ENCODE data around the gene FERMT2. TPM values are rescaled to one million over a fixed set of nuclear protein-coding genes. Genes with fewer than 3 reads are reported as not detected.
A peak's percentile ranks its signal among the peaks of the same experiment; 100 is the strongest.

Gene FERMT2
- total RNA-seq, 1 donor from 2014 or later = 78.4 TPM

DNA sequence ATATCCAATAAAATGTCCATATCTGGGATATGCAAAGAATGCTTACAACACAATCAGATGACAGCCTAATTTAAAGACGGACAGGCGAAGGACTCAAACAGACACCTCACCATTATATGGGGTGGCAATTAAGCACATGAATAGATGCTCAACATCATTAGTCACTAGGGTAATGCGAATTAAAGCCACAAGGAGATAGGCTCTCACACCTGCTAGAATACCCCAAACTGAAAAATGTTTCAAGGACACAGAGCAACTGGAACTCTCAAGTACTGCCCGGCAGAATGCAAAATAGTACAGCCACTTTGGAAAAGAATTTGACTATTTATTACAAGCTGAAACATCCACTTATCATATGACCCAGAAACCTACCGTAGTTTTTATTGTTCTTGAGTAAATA lies 42.9 kb downstream of the FERMT2 start:
- Mint-ChIP-seq H3K36me3 (peaks cover 20% of the 10 kb centered on the region), H3K27me3 (ENCODE audit: low read depth) (no peaks in the 10 kb centered on the region), H3K4me3 (no peak overlapping the region), H3K27ac (no peak overlapping the region), H3K9me3 (peaks cover 4% of the 10 kb centered on the region), H3K4me1 (peaks cover 16% of the 10 kb centered on the region)
- TF ChIP-seq, protein P1, sequence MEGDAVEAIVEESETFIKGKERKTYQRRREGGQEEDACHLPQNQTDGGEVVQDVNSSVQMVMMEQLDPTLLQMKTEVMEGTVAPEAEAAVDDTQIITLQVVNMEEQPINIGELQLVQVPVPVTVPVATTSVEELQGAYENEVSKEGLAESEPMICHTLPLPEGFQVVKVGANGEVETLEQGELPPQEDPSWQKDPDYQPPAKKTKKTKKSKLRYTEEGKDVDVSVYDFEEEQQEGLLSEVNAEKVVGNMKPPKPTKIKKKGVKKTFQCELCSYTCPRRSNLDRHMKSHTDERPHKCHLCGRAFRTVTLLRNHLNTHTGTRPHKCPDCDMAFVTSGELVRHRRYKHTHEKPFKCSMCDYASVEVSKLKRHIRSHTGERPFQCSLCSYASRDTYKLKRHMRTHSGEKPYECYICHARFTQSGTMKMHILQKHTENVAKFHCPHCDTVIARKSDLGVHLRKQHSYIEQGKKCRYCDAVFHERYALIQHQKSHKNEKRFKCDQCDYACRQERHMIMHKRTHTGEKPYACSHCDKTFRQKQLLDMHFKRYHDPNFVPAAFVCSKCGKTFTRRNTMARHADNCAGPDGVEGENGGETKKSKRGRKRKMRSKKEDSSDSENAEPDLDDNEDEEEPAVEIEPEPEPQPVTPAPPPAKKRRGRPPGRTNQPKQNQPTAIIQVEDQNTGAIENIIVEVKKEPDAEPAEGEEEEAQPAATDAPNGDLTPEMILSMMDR (IDR thresholded peaks at IDR 0.05; ENCODE audit: unreplicated experiment) = no peak
- DNase-seq (ENCODE audit: low spot score in 2 of 2, unreplicated experiment in 2 of 2) = no peak

DNA sequence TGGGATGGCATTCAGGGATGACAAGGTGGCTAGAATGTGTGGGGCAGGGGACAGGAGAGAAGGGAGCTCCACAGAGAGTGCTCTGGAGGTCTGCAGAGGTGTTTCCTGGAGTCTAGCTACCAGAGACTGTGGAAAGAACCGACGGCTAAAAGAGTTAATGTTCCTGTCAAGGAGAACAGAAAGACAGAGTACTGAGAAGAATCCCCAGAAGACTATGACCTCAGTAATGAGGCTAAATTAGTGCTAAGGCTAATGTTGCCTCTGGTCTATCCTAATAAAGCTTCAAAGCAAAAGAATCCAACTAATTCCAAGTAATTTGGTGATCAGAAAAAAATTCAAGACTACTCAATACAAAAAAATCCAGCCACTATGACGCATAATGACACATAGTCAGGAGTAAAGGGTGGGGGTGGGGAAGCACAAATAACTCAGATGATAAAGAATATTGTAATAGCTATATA lies 44.7 kb downstream of the FERMT2 start:
- TF ChIP-seq, protein P1 (IDR thresholded peaks at IDR 0.05; ENCODE audit: unreplicated experiment) = no peak
- peaks cover 4% of the 10 kb centered on the region for H3K9me3 Mint-ChIP-seq
- H3K36me3 Mint-ChIP-seq = peaks cover 26% of the 10 kb centered on the region
- peak overlapping the region; percentile 11 for H3K27ac Mint-ChIP-seq
- no peaks in the 10 kb centered on the region for H3K27me3 Mint-ChIP-seq (ENCODE audit: low read depth)
- H3K4me1 Mint-ChIP-seq = peaks cover 11% of the 10 kb centered on the region
- no peak overlapping the region for H3K4me3 Mint-ChIP-seq
- DNase-seq (ENCODE audit: low spot score in 2 of 2, unreplicated experiment in 2 of 2) = no peak

DNA sequence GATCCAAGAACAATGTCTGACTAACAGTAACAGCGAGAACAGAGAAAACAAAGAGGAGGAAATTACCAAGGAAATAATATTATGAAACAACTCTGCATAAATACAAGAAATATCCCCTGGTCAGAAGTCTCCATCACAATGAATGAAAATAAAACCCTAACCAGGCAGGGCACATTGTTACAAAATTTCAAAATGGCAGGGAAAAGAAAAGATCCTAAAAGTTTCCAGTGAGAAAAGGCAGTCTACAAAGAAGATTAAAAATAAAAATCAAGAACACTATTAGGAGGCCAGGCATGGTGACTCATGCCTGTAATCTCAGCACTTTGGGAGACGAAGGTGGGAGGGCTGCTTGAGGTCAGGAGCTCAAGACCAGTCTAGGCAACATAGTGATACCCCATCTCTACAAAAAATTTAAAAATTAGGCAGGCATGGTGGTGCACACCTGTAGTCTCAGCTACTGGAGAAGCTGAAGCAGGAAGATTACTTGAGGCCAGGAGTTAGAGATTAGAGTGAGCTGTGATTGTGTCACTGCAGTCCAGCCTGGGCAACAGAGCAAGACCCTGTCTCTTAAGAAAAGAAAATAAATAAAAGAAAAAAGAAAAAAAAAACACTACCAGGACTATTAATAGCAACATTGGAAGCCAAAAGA lies 47.8 kb downstream of the FERMT2 start:
- Mint-ChIP-seq H3K27me3 (ENCODE audit: low read depth) (no peaks in the 10 kb centered on the region), H3K36me3 (peaks cover 22% of the 10 kb centered on the region), H3K4me1 (peaks cover 11% of the 10 kb centered on the region), H3K9me3 (no peaks in the 10 kb centered on the region), H3K27ac (no peak overlapping the region), H3K4me3 (no peak overlapping the region)
- TF ChIP-seq, protein P1 (IDR thresholded peaks at IDR 0.05; ENCODE audit: unreplicated experiment) = no peak
- DNase-seq (ENCODE audit: low spot score in 2 of 2, unreplicated experiment in 2 of 2) = no peak

DNA sequence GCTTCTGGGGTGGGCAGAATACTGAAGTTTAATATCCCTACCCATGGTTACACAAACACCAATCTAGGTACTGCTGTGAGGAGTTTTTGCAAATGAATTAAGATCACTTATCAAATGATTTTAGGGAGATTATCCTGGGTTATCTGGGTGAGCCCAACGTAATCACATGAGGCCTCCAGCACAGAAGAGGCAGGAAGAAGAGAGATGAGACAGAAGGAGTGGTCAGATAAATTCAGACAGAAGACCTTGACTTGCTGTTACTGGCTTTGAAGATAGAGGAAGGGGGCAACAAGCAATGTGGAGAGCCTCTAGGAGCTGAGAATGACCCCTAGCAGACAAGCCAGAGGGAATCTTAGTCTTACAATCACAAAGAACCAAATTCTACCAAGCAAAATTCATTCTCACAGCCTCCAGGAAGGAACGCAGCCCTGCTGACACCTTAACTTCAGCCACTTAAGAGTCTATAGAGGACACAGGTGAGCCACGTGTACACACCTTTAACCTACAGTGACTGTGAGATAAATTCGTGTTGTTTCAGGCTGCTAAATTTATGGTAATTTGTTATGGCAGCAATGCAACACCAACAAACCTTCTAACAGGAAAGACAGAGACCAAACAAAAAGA lies 49.4 kb downstream of the FERMT2 start:
- Mint-ChIP-seq H3K4me1 (peaks cover 8% of the 10 kb centered on the region), H3K9me3 (no peaks in the 10 kb centered on the region), H3K27ac (no peak overlapping the region), H3K4me3 (no peak overlapping the region), H3K27me3 (ENCODE audit: low read depth) (no peaks in the 10 kb centered on the region), H3K36me3 (peaks cover 13% of the 10 kb centered on the region)
- TF ChIP-seq, protein P1 (IDR thresholded peaks at IDR 0.05; ENCODE audit: unreplicated experiment) = no peak
- no peak for DNase-seq (ENCODE audit: low spot score in 2 of 2, unreplicated experiment in 2 of 2)

DNA sequence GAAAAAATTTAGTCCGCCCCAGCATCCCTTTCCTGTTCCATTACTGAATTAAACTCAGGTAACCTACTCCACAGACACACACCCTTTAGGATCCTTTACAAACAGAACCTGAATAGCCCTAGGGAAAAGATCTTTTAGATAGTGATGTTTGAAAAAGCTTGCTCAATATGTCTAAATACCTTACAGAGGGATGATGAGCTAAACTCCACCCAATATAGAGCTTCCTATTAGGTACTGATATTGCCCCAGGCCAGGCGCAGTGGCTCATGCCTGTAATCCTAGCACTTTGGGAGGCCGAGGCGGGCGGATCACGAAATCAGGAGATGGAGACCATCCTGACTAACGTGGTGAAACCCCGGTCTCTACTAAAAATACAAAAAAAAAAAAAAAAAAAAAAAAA lies 50.1 kb downstream of the FERMT2 start:
- Mint-ChIP-seq H3K4me3 (no peak overlapping the region), H3K9me3 (no peaks in the 10 kb centered on the region), H3K36me3 (peaks cover 13% of the 10 kb centered on the region), H3K27ac (no peak overlapping the region), H3K4me1 (peaks cover under 1% of the 10 kb centered on the region), H3K27me3 (ENCODE audit: low read depth) (no peaks in the 10 kb centered on the region)
- DNase-seq (ENCODE audit: low spot score in 2 of 2, unreplicated experiment in 2 of 2) = no peak
- TF ChIP-seq, protein P1 (IDR thresholded peaks at IDR 0.05; ENCODE audit: unreplicated experiment) = no peak

Data from mesothelial cell of epicardium (in vitro differentiated cells).